T47D (cell line): Measurements from ENCODE around the gene TBXAS1.

Experiments
- DNase-seq, 2 experiments: peaks; one replicate each; pipeline versions ENCODE4 v3.0.0 to v3.0.0-alpha.2; 2011 to 2012; ENCODE audit warnings: low read depth in 1 of 2, low spot score in 1 of 2
- JUND ChIP-seq: IDR thresholded peaks from 2 replicates; pipeline ENCODE4 v1.6.1; 2012; ENCODE audit warnings: low read depth
- in situ Hi-C: cut with HindIII; loops from 2 replicates; pipeline ENCODE4 v1.10.0; 2016; ENCODE audit warnings: low sequenced_read_pairs, low pct_unique_long_range_greater_than_20kb

Gene TBXAS1

GRCh38 chr7:139854124-139854511, 25.1 kb downstream of the TBXAS1 start:
- no peak for DNase-seq
- in situ Hi-C loops = no loop called here
- TF ChIP-seq JUND = no peak

GRCh38 chr7:139854803-139855497, 25.9 kb downstream of the TBXAS1 start:
- no peak for DNase-seq
- in situ Hi-C loops = no loop called here
- TF ChIP-seq JUND = no peak

GRCh38 chr7:139855498-139856270, 26.6 kb downstream of the TBXAS1 start:
- TF ChIP-seq JUND = no peak
- DNase-seq = no peak
- in situ Hi-C loops = no loop called here

GRCh38 chr7:139857791-139858190, 28.7 kb downstream of the TBXAS1 start:
- in situ Hi-C loops = no loop called here
- no peak for DNase-seq
- TF ChIP-seq JUND = no peak

GRCh38 chr7:139860090-139860775, 31.2 kb downstream of the TBXAS1 start:
- DNase-seq = no peak
- in situ Hi-C loops = no loop called here
- no peak for TF ChIP-seq JUND

- TF ChIP-seq JUND = no peak
- no peak for DNase-seq
- in situ Hi-C loops = no loop called here
These were observed 32.7 kb downstream of the TBXAS1 start for GRCh38 chr7:139861803-139862202.

GRCh38 chr7:139866047-139866837, 37.2 kb downstream of the TBXAS1 start:
- DNase-seq = no peak
- in situ Hi-C loops = no loop called here
- TF ChIP-seq JUND = no peak

GRCh38 chr7:139867847-139868246, 38.8 kb downstream of the TBXAS1 start:
- in situ Hi-C loops = no loop called here
- no peak for TF ChIP-seq JUND
- no peak for DNase-seq

GRCh38 chr7:139869886-139870285, 40.8 kb downstream of the TBXAS1 start:
- in situ Hi-C loops = no loop called here
- no peak for TF ChIP-seq JUND
- no peak for DNase-seq

- in situ Hi-C loops = no loop called here
- TF ChIP-seq JUND = no peak
- no peak for DNase-seq
These were observed 41.3 kb downstream of the TBXAS1 start for GRCh38 chr7:139870380-139870779.

- in situ Hi-C loops = no loop called here
- no peak for TF ChIP-seq JUND
- no peak for DNase-seq
These were observed 42.3 kb downstream of the TBXAS1 start for GRCh38 chr7:139871331-139871730.

GRCh38 chr7:139871820-139872219, 42.8 kb downstream of the TBXAS1 start:
- no peak for DNase-seq
- in situ Hi-C loops = no loop called here
- TF ChIP-seq JUND = no peak
